ENCODE results near the gene OSBPL6.
"Not testable (repeated sequence)": the region's sequence is repeated elsewhere in the genome, so short reads cannot be mapped to it uniquely, and the experiment has no call there.

Gene OSBPL6

DNA sequence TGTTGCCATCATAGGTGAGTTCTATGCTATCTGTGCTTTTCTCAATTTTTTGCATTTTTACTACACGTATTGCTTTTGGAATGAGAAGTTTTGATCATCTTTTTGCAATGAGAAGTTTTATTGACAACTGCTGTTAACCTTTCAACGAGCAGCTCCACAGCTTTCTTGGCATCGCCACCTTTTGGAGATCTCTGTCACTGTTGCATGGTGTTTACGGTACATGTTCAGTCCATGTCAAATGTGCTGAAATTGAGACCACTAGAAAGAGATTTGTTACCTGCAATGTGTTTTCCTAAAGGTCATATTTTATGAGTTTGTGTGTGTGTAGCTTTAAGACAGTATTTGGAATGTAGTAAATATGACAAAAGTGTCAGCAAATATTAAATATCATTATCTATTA lies 120.8 kb downstream of the OSBPL6 start:
- DNase-seq = no peak

DNA sequence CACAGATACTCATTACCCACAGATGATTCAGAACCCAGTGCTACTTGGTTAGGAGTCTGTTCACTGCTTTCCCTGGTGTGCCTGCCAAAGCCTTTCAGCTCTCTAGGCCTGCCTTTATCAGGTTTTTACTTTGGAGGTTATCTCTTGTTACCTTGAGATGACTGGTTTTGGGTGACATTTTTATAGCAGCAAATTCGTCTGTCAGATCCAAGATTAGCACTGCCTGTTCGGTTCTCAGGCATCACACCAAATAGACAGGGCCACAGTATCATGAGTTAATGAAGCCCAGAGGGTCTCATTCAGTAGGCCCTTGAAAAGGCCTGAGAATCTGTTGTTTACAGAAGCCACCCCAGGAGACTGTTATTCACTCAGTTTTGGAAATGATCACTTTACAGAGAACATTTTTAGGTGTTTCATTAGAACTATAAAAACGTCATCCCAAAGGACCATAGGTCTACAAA lies 121.2 kb downstream of the OSBPL6 start:
- no peak for DNase-seq

DNA sequence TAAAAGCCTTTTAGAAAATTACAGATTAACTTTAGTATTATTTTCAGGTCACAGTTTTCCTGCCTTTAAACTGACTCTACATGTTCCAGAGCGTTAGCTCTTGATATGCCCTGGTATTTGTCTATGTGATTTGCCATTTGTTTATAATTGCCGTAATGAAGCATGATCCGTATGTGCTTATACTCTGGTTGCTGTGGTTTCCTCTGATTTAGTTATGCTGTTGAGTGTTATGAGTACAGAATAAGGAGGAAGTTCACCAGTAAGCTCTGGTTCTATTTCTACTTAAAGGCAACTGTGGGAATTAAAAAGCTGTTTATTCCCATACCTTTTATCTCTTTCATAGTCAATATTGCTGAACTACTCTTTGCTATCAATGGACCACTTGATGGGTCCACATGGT lies 123.5 kb downstream of the OSBPL6 start:
- DNase-seq = no peak

DNA sequence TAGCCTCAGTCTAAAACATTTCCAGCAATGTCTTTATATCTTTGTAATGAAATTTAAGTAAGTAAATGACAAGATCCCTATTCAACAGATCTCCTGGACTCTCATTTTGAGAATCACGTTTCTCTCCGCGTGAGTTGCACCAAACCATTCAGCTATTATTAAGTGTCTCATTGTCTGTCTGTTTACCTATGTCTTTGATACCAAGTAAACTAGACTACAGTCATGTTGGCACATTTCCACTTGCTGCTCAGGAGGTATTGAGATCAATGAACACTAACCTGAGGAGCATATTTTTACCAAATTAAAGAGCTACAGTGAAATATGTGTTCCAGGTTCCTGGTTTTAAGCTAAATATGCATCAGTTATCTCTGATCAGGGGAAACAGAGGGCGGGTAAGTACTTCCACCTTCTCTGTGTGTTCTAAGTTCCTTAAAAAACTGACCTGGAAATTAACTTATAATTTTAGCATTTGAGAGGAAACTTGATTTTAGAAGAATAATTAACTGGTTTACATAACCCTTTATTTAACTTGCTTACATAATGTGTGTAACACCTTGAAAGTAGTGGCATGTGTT lies 125.8 kb downstream of the OSBPL6 start:
- no peak for DNase-seq

DNA sequence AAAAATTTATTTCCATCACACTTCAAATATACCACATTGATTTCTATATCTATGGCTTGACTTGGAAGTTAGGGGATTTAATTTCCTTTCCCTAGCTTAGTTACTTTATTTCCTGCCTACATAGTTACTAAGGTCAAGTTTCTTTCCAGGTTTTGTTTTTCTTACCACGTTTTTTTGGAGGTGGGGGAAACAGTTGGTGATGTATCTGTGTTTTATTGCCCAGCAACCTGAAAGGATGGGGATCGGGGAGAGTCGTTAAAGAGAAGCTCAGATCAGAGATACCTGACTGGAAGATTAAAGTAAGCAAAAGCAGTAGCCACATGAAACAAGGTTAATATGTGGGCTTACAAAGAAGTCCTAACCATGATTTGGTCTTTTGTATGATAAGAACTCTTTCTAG lies 127.8 kb downstream of the OSBPL6 start:
- no peak for DNase-seq

DNA sequence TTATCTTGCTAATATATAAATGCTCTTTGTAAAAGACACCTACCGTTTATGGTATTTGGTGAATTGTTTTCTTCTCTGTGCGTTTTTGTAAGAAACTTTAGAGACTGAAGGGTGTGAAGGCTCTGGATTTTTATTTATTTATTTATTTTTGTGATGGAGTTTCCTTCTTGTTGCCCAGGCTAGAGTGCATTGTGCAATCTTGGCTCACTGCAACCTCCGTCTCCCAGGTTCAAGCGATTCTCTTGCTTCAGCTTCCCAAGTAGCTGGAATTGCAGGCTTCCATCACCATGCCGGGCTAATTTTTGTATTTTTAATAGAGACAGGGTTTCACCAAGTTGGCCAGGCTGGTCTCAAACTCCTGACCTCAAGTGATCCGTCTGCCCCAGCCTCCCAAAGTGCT lies 129.0 kb downstream of the OSBPL6 start:
- not testable (repeated sequence) for DNase-seq

DNA sequence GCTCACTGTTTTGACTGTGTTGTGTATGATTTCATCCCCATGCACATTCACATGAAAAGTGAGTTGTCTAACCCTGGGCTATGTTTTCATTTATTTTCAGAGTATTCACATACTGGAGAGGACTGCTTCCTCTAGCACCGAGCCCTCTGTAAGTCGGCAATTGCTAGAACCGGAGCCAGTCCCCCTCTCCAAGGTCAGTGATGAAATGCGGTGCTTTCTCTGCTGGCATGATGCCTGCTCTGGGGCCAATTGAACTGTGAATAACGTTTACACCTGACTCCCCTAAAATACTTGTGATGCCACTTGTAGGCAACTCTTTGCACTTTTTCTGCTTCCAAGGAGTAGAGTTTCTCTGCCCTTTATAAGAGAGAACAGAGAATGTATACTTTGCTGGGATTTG lies 129.8 kb downstream of the OSBPL6 start:
- DNase-seq = no peak

DNA sequence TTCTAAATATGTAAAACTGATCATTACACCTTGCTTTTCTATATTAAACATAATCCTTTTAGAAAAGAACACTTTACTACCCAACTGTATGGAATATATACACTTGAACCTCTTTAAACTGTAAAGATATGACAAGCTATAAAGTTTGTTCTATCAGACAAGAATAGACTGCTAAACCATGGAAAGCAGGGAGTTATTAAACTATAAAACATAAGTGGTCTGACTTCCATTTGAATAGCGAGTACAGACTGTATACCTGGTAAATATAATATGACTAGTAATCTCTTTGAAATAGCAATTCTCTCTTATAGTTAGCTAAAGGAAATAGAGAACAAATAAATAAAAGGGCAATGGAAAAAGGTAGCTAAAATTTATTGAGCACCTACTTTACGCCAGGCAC lies 131.0 kb downstream of the OSBPL6 start:
- DNase-seq = no peak

DNA sequence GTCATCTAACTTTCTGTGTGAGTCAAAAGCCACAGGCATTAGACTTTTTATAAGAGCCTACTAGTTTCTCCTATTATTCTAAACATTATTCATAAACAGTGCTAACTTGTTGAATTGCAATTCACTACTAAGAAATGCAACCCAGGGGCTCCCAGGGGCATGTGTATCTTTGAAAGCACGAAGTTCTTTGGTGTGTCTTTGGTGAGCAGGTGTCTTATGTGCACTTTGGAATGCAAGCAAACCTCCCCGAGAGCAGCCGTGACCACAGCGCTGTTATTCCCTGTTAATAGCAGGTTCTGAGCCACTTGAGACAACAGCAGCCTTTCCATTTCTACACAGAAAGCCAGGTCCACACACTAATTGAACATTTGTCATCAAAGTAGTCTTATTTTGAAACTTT lies 133.2 kb downstream of the OSBPL6 start:
- DNase-seq = no peak

DNA sequence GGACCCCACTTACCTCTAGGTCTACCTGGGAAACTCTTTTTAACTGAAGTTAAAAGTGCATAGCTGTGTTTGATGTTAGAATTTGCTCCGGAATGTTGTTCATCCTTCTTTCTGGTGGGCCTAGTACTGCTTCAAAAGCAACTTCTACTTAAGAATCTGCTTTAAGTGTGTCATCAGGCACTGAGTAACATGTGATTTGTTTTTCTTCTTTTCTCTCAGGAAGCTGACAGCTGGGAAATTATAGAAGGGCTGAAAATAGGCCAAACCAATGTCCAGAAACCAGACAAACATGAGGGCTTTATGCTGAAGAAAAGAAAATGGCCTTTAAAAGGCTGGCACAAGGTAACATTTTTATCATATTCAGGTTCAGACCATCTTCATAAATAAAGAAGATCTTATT lies 133.7 kb downstream of the OSBPL6 start:
- DNase-seq = no peak

DNA sequence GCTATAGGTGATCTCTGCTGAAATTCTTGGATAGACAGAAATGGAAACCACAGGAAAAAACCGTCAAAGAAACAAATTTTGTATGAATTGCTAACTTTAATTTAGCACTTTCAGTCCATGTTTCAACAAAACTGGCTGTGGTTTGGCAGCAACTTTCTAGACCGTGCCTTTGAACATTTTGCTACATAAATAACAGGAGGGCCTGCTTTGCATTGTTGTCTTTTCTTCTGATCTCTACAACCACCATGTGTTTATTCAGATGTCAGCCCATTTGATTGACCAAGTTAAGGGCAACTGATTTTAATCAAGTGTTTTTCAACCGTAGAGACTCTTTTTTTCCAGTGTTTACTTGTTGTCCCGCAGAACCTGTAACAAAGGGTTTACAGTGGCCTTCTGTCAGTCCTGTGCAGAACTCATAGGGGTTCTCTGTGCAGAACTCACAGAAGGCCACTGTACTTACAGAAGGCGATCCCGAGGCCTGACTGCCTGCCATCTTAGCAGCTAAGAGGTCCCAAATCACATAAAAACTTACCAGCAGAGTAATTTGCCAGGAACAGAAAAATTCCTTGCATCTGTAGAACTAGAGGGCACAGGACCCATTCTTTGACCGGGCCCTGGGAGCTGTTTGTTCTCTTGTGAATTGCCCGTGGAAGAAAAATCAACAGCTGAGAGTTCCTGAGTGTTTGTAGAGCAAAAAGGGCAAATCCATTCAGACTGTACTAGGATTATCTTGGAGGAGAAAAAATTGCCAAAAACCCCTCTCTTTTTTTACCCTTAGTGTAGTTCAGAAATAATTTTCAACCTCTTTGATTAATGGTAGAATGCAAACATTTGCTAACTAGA lies 136.1 kb downstream of the OSBPL6 start:
- DNase-seq = no peak

DNA sequence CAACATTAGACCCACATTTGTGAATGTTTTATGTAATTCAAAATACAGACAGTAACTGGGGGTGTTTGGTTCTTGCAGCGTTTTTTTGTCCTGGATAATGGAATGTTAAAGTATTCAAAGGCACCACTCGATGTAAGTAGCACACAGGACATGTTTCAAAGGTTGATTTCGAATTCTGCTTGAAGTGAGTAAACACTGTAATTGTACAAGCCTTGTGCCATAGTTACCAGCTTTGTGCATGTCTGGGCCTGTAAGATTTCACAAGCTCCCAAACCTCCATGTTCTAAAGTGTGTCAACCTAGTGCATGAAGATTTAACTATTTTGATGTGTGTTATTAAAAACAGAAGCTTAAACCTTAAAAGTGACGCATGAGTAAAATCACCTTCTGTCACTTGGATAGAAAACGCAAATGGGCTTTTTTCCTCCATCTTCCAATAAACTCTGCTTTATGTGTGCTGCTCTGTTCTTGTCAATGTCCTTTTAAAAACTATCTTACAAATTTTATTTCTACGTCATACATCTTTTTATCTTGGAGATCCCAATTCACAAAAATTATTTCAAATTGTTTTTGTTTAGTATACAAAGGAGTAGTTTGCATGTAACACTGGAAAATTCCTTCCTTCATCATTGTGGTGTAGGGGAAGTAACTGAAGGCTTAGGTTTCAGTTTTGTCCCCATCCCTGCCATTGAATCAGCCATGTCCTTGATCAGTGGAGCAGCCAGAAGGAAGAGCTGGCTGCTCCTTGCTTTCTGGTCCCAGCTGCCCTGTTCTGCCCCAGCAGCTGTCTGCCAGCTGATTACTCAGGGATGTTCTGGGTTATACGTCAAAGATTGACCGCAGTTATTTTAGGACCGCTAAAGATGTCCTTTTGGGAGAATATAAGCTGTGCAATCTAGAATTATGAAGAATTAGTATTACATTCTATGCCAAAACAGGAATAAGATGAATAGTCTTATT lies 137.4 kb downstream of the OSBPL6 start:
- no peak for DNase-seq

DNA sequence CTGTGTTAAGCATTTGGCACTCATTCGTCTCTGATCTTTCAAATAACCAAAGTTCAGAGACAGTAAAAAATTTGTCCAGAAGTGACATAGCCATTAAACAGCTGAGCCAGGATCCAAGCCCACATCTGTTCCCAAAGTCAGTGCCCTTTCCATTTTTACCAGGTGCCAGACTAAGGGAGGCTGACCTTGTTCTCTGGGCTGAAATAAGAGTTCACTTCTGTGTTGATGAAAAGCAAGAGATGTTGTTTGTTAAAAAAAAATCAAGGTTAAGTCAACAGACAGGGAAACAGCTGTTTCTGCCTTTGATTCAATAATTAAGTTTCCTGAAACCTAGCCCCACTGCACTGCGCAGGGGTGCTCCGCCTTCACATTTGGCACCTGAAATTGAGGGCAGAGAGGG lies 139.5 kb downstream of the OSBPL6 start:
- no peak for DNase-seq

DNA sequence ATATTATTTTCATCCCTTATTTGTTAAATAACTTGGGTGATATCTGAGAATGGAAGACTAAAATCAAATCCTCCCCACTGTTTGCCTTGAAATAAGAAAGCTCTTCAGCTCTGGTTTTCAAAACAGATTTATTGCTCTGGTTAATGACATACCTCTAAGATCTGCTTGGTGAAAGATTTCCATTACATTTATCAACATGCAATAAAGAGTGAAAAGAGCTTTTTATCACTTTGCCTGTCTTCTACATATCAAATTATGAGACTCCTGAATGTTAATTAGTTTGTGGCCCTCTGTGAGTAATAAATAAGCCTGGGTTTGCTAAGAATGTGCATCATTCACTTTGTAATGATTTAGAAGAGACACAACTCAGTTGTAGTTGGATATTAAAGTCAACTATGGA lies 140.9 kb downstream of the OSBPL6 start:
- DNase-seq = no peak

DNA sequence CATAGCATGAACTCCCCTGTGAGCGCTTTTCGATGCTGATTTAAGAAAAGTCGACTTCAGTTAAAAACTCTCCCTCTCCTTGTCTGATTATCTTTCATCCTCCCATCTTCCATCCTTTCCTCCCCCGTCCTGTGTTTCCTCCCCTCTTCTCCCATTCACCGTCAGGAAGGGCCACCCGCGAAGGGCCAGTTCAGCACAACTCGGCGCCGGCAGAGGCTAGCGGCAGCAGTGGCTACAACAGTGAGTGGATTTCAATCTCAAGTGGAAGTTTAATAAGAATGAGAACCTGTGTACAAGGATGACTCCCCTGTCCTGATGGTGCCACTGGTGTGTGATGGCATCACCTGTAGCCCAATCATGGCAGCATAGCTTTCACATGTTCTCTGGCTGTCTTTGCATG lies 149.8 kb downstream of the OSBPL6 start:
- no peak for DNase-seq

DNA sequence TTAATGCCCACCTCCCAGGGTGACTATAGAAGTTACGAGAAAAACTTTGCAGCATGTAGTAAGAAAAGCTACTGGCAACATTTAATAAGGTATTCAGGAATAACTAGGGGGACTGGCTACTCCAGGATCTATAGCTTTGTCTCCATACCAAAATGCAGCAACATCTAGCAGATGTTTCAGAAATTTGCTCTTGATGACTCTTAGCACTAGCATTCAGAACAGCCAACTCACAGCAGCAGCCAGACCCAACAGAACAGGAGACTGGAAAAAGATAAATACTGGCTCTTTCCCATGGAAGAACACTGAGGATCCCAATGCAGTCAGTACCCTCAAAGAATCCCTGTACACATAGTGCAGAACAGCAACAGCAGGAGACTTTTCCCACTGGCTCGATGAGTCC lies 151.6 kb downstream of the OSBPL6 start:
- DNase-seq = no peak

DNA sequence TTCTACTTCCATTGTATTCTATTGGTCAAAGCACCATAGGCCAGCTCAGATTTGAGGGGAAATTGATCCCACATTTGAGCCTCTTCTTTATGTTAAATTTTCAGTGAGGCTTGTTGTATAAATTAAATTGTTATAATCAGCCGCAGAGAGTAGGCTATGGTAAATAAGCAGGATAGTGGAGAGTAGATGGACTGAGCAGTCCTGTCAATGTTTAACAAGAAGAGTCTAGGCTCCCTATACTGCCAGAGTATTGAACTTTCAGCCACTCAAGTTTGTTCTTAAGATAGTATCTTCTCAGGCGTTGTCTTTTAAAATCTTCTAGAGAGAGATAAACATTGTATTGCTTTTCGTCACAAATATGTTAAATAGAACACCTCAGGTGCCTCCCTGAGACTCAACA lies 155.7 kb downstream of the OSBPL6 start:
- no peak for DNase-seq

DNA sequence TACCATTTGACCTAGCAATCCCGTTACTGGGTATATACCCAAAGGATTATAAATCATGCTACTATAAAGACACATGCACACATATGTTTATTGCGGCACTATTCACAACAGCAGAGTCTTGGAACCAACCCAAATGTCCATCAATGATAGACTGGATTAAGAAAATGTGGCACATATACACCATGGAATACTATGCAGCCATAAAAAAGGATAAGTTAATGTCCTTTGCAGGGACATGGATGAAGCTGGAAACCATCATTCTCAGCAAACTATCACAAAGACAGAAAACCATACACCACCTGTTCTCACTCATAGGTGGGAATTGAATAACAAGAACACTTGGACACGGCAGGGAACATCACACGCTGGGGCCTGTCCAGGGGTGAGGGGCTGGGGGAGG lies 163.4 kb downstream of the OSBPL6 start:
- DNase-seq = not testable (repeated sequence)

DNA sequence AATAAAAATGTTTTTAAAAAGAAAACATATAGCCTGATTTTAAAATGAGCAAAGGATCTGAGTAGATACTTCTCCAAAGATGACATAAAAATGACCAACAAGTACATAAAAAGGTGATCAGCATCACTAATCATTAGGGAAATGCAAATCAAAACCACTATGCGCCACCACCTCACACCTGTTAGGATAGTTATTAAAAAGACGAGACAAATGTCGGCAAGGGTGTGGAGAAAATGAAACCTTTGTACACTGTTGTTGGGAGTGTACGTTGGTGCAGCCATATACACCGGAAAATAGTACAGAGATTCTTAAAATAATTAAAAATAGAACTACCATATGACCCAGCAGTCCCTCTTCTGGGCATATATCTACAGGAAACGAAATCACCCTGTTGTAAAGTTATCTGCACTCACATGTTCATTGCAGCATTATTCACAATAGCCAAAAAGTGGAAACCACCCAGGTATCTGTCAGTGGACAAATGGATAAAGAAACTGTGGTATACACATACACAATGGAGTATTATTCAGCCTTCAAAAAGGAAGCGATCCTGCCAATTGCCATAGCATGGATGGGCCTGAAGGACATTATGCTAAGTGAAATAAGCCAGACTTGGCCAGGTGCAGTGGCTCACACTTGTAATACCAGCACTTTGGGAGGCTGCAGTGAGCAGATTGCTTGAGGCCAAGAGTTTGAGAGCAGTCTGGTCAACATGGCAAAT lies 165.0 kb downstream of the OSBPL6 start:
- DNase-seq = no peak

DNA sequence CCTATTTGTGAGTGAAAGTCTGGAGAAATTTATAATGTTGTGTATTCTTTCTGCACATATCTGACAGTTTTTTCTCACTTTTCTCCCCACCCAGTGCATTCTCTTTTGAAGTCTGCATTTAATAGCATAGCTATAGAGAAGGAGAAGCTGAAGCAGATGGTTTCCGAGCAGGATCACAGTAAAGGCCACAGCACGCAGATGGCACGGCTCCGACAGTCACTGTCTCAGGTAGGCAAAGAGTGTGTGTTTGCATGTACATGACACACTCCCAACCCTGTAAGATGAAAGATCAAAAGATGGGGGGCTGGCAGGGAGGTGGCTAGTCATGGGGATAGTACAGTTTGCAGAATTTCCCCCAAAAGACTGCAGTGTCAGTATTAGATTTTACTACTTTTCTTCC lies 167.3 kb downstream of the OSBPL6 start:
- no peak for DNase-seq

DNA sequence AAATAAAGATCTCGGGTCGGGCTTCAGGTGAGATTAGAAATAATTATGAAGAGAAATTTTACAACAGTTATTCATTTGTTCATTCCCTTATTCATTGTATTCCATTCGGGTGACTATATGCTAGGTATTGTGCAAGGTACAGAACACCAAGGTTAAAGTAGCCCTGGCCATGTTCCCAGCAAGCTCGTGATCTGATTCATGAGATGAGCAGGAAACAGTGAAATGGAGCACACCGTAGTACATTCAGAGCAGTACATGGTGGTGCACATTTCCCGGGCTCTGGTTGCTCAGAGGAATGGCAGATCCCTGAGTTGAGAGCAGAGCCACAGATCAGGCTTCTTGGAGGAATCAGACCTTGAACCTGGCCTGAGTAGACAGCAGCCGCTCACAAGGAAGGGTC lies 168.9 kb downstream of the OSBPL6 start:
- no peak for DNase-seq

DNA sequence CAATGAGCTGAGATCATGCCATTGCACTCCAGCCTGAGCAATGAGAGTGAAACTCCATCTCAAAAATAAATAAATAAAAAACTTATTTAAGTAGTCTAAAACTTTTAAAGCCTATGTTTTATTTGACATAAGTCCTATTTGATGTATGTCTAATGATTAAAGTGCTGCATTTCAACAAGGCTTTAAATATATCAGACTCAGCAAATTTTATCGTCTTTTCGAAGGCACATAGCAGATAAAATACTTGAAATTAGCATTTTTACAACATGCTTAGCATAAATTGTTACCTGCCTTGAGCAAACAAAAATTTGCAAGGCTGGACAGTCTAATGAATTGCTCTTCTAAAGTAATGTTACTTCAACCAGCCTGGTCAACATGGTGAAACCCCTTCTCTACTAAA lies 170.8 kb downstream of the OSBPL6 start:
- DNase-seq = no peak

DNA sequence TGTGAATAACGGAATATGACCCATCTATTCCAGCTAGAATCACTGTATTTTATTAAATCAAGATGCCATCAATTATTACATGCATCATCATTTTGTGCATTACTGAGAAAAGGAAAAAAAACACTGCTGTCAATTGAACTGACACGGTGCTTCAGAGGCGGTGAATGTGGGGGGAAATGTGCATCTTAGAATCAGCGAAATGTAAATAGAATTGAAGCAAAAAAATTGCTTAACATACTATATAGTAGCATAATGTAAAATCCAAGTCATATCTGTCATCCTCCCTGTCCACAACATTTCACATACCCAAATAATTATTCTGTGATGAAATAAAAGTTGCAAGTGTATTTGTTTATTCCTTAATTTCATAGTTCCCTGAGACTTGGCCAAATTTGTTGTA lies 172.1 kb downstream of the OSBPL6 start:
- DNase-seq = no peak
